NCI-H2107 treated with DMSO at 0.1 percent for 48 hours (cell line): ENCODE results near the gene SLX9.

Experiments used
- DNase-seq: peaks from one replicate; lab custom pipeline; 2025; ENCODE audit not compliant: unreplicated experiment; lab: John Stamatoyannopoulos, UW

The SLX9 gene

DNA sequence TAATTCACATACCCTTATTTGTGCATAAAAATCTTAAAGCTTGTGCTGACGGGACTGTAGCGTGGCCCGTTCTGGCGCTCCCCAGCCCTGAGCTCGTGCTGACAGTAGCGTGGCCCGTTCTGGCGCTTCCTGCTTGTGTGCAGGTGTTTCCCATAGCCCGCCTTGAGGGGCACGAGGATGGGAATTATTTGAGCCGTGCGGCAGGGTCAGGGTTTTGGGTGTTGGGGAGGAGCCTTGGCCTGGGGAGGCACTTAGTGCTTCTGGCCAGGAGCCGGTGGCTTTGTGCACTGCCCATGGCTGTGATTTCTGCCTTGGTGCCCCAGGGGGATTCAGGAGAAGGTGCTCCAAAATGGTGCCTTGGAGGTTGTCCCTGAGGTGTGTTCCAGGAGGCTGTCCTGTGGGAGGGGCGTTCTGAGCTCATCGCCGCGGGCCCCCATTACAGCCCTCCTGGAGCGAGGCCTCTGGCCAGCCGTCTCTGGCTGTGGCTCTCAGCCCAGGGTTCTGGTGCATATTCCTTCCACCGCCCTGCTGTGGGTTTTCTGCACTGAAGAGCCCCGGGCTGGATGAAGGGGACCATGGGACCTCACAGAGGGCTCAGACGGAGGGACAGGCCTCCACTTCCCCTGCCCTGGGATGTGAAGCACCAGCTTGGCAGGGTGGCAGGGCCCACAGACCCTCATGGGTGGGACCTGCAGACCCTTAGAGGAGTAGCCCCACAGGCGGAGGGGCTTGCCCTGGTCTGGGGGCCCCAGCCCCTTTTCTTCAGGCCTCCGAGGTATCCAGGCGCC, 6.6 kb downstream of the SLX9 start:
- DNase-seq, result no peak

DNA sequence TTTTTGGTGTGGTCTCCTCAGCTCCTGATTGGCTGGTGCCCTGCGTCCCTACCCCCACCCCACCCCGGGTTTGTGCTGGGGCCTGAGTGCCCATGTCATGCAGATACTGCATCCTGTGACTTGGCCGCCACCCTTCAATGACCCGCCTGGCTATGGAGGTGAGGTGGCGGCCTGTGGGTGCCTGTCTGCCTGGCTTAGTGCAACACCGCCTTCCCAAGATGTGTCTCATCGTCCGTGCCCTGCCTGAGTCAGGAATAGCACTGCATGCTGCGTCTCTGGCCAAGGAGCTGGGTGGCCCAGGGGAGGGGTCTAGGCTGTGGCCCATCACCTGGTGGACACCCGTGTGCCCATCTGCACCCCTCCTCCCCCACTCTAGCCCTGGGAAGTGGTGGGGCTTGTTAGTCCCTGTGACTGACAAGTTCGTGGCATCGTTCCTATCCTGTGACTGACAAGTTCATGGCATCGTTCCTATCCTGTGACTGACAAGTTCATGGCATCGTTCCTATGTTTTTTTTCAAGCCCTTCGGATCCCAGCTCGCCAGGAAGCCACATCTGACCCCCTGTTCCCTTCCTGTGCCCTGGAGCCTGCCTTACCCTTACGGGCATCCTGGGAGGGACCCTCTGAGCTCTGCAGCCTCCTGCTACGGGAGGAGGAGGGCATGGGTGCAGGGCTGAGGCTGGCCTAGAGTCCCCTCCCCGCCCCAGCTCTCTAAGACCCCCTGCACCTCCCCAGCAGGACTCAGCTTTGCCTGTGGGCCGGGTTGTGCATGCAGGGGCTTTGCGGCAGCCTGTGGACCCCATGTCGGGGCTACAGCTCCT, 7.5 kb downstream of the SLX9 start:
- no peak for DNase-seq

DNA sequence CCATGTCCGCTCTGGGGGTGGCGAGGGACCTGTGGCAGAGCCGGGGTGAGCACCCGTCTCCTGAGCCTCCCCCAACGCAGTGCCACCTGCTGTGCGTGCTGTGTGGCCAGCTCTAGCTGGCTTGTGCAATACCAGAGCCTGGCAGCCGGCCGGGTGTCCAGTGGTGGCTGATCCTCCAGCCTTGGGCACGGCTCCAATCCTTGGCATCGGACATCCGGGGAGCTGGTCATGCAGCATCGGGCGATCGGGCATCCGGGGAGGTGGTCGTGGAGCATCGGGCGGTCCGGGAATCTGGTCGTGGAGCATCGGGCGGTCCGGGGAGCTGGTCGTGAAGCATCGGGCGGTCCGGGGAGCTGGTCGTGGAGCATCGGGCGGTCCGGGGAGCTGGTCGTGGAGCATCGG, 8.1 kb downstream of the SLX9 start:
- no peak for DNase-seq

GRCh38 chr21:44948426-44949120, 8.7 kb downstream of the SLX9 start:
- no peak for DNase-seq

DNA sequence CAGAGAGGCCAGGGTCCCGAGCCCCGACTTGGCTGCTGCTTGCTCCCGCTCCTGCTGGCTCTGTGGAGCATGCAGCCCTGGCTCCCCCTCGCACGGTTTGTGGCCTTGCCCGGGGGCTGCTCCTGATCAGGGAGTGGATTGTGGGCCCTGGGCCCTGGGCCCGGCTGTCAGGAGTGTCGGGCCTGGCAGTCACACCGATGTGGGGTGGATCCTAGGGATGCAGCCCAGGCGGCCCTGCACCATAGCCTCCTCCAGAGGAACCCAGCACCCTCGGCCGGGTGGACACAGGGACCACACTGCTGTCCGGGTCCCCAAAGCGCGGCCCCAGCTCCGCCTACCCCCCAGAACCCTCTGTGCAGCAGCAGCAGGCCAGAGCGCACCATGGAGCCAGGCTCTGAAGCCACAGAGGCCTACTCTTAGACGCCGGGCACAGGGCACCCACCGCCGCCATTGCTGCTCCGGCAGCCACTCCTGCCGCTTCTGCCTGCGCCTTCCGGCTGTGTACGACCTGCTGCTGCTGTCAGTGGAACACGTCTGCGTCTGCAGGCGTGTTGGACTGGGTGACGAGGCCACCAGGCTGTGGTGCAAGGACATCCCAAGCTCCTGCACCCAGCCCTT, 9.4 kb downstream of the SLX9 start:
- DNase-seq, result no peak

DNA sequence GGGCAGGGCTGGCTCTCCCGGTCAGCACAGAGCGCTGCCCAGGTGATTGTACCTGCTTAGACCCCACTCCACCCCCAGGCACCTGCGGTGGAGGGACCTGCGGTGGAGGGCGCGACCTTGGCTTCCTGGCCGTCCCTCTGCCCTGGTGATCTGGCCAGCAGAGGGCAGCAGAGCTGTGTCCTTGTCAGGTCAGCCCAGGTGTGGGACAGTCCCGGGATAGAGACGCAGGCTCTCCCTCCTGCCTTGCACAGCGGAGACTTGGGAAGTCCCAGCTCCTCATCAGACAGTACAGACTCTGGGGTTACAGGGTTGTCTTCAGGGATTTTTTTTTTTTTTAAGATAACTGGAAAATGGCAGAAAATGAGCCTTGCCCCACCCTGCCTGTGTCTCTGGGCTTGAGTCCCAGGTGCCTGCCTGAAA, 10.0 kb downstream of the SLX9 start:
- no peak for DNase-seq

GRCh38 chr21:44950351-44950750, 10.5 kb downstream of the SLX9 start:
- DNase-seq, result no peak

DNA sequence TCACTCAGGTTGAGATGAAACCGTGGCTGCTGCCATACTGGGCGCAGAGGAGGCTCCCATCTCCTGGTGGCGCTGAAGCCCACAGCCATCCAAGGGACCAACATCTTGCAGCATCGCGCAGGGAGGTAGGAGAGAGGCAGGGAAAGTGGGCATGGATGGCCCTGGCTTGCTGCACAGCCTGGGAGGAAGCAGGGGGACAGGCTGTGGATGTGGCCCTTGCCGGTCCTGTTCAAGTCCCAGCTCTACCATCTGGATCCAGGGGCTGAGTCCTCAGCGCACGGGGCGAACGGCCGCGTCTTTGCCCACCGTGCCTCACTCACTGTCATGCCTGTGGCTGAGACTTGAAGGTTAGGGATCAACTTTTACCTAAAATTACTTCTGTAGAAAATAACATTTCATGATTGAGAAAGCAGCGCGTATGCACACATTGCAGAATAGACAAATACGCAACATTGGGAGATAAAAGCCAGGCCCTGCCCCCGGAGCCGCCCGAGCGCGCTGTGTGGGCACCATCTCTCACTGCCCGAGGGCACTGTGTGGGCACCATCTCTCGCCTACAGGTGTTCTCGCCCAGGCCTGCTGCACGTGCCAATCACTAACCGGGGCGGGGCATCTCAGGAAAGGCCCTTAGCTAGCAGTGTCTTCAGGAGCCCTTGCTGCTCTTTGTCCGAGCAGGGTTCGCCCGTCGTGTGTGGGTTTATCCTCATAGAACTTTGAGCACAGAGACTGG, 11.5 kb downstream of the SLX9 start:
- no peak for DNase-seq

DNA sequence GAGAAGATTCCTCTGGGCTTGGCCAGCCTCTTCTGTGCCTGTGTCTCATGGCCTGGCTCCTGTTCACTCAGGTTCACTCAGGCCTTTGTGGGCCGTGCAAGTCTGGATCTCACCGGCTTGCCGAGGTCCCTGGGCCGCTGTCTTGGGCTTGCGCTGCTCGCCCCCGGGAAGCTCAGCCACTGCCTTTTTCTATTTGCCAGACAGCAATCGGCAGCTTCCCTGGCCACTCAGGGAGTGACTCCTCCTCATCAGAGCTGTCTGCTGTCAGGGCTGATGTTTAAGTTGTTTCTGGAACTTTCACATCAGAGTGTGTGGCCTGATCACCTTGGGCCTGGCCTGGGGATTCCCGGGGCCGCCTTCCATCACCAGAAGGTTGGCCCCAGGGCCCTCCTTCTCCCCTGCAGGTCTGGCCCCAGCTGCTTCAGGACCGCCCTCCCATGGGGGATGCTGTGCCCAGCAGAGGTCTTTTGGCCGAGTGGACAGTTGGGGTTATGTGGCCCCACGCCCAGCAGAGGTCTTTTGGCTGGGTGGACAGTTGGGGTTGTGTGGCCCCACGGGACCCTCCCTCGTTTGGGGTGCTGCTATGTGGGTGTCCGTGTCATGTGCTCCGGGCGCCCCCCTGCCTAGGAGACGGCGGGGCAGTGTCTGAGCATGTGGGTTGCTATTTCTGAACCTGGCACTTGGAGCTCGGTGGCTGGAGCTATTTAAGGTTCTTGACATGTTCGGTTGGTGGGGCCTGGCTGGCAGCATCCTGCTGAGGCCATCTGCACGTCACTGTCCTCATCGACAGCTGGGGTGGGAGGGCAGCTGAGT, 12.5 kb downstream of the SLX9 start:
- DNase-seq, result no peak

GRCh38 chr21:44952929-44953627, 13.2 kb downstream of the SLX9 start:
- no peak for DNase-seq

DNA sequence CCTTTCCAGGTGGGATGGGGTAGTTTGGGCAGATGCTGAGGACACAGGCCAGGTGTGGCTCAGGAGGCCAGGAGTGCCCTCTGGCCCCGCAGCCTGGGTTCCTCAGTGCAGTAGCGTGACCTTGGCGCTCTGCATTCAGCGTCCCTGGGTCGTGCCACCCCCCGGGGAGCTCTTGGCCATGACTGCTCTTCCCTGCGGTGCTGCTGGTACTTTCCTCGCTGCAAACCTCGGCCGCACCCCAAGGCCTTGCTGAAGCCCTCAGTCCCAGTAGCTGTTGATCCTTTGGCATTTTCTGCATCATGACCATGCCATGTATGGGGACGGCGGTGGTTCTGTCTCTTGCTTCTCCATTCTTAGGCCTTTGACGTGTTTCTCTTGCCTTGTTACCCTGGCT, 13.8 kb downstream of the SLX9 start:
- DNase-seq, result no peak

DNA sequence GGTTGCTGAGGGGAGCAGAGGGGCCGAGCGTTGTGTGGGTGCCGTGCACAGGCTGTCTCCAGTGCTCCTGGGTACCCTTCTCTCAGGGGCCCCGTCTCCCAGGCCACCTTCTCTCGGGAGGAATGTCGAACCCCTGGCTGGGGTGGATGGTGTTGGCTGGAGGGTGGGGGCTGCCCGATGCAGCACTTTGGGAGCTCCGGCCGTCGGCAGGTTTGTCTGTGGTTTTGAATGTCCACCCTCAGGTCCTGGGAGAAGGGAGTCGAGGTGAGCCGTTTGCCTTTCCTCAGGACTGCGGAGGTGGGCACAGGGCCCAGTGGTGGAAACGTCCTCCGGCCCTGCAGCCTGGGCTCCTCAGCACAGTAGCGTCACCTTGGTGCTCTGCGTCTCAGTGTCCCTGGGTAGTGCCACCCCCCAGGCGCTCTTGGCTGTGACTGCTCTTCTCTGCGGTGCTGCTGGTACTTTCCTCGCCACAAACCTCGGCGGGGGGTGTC, 14.5 kb downstream of the SLX9 start:
- no peak for DNase-seq

DNA sequence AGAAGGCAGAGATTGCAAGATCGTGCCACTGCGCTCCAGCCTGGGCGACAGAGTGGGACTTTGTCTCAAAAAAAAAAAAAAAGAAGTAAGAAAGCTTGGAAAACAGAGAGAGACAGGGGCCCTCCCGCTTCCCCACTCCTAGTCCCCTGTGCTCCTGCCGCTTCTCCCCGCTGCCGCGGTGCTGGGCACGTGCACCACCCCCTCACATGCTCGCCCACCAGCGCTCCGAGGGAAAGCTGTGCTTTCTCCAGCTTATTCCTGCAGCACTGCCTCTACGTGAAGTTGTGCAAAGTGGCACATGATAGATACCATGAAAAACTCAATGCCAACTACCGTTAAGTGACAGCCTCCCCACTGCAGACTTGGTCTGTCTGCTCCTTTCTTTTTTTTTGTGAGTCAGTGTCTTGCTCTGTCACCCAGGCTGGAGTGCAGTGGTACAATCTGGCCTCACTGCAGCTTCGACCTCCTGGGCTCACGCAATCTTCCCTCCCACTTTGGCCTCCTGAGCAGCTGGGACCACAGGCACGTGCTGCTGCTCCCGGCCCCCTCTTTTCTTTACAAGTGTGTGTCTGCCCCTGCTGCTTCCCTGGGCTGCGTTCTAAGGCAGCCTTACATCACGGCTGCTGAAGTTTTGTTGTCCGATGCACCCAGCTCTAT, 15.4 kb downstream of the SLX9 start:
- no peak for DNase-seq

- no peak for DNase-seq
These were observed 16.0 kb downstream of the SLX9 start for GRCh38 chr21:44955798-44956175.

DNA sequence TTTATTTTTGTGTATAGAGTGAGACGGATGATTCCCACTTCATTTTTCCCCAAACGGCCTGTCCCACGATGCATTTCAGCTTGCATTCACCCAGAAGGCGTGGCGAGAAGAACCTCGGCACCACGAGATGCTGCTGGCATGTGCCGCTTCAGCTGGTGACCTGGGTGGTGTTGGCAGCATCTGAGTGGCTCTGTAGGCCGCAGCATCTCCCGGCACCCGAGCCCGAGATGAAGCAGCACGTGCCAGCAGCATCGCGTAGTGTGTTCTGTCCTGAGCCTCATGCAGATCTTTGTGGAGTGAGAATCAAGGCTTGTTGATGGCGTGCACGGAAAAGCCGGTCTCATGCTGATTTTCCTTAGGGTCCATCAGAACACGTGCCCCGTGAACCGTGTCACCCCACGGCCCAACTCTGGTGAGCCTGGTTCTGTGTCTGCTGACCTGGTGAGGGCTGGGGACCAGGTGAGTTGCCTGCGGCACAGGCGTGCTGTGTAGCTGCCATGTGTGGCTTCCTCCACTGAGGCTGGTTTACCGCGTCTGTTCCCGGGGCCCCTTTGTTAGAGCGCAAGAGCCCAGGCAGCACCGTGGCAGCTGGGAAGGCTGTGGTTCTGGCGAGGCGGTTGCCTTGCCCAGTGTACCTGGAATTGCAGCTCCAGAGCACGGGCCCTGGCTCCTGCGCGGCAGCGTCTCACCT, 16.7 kb downstream of the SLX9 start:
- DNase-seq, result no peak

- no peak for DNase-seq
These were observed 17.4 kb downstream of the SLX9 start for GRCh38 chr21:44957047-44957831.

DNA sequence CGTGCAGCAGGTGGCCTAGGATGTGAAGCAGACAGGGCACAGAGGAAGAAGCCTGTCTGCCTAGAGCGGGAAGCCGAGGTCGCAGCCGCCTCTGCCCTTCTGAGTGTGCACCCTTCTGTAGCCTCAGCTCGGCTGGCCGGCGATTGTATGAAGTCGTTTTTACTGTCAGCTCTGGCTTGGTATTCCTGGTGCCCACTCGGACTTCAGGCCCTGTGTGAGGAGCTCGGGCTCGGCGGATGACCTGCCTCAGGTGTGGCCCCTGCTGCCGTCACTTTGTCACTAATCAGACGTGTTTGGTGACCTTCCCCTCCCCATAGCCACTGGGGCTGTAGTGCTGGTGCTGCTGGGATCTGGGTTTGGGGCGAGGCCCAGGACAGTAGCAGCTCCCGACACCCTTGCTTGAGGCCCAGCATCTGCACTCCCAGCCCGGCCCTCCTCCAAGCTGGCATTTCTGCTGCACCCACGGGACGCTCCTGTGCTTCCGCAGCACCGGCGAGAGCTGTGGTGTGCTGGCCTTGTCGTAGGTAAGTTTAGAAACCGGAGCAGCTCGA, 18.1 kb downstream of the SLX9 start:
- no peak for DNase-seq
